ENCODE results near the gene CEP128. TPM values are rescaled to one million over a fixed set of nuclear protein-coding genes. Genes with fewer than 3 reads are reported as not detected.
A peak's percentile ranks its signal among the peaks of the same experiment; 100 is the strongest.

CEP128 gene
- total and polyA plus RNA-seq, 3 experiments from 2014 or later, result 5.4 to 17.1 (median 15.4) TPM

GRCh38 chr14:80491650-80492049, 449.9 kb downstream of the CEP128 start:
- DNase-seq, result no peak
- H3K4me1 ChIP-seq (ENCODE audit: insufficient read depth, low read length), result no peaks in the 10 kb centered on the region
- peak overlapping the region in 4 of 8 donors; percentile 4 to 77 (median 19) for H3K27ac Mint-ChIP-seq
- H3K9me3 Mint-ChIP-seq, result peaks cover 0 to 3% (median 0%) of the 10 kb centered on the region in 5 donors
- H3K27me3 ChIP-seq (ENCODE audit: insufficient read depth, low read length, poor library complexity, severe bottlenecking), result no peaks in the 10 kb centered on the region
- H3K36me3 Mint-ChIP-seq, result peaks cover 0 to 4% (median 3%) of the 10 kb centered on the region in 3 donors
- H3K36me3 ChIP-seq (ENCODE audit: insufficient read depth, low read length), result no peaks in the 10 kb centered on the region
- CTCF ChIA-PET, result no interaction called here
- no peaks in the 10 kb centered on the region for H3K9me3 ChIP-seq (ENCODE audit: low read length)
- no peak overlapping the region for H3K4me3 Mint-ChIP-seq
- H3K4me1 Mint-ChIP-seq, result peaks cover 12 to 16% (median 15%) of the 10 kb centered on the region in 3 donors
- no peak overlapping the region for H3K27ac ChIP-seq (ENCODE audit: low read depth, low read length)
- POLR2A ChIA-PET, result no interaction called here
- no peak overlapping the region for H3K4me3 ChIP-seq (ENCODE audit: low read length)
- no peaks in the 10 kb centered on the region for H3K27me3 Mint-ChIP-seq

GRCh38 chr14:80491131-80491530, 450.4 kb downstream of the CEP128 start:
- POLR2A ChIA-PET, result no interaction called here
- Mint-ChIP-seq H3K27me3 (no peaks in the 10 kb centered on the region), H3K36me3 (peaks cover 0 to 5% (median 3%) of the 10 kb centered on the region in 3 donors), H3K27ac (peak overlapping the region in 2 of 8 donors; percentile 31 to 77), H3K4me3 (no peak overlapping the region), H3K4me1 (peaks cover 12 to 16% (median 15%) of the 10 kb centered on the region in 3 donors), H3K9me3 (peaks cover 0 to 3% (median 0%) of the 10 kb centered on the region in 5 donors)
- Histone ChIP-seq H3K4me1 (ENCODE audit: insufficient read depth, low read length) (no peaks in the 10 kb centered on the region), H3K4me3 (ENCODE audit: low read length) (no peak overlapping the region), H3K36me3 (ENCODE audit: insufficient read depth, low read length) (no peaks in the 10 kb centered on the region), H3K27ac (ENCODE audit: low read depth, low read length) (no peak overlapping the region), H3K27me3 (ENCODE audit: insufficient read depth, low read length, poor library complexity, severe bottlenecking) (no peaks in the 10 kb centered on the region), H3K9me3 (ENCODE audit: low read length) (no peaks in the 10 kb centered on the region)
- CTCF ChIA-PET, result no interaction called here
- peak in 1 of 5 donors; percentile 4 for DNase-seq

DNA sequence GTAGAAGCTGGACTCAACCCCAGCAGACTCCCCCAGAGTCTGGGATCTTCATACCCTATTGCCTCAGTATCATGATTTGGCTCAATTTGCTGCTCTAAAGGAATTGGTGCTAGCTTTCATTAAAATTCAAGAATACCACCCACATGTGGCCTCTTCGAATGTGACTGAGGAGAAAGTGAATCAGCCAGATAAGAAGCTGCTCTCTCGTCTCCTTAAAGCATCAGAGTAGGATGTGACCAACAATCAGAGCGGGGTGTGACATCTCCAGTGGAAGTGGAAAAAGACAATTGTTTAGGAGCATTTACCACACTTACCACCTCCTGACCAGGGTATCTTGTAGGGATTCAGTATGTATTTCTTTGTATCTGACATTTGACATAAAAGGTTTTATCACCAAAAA, 452.0 kb downstream of the CEP128 start:
- Mint-ChIP-seq H3K27ac (no peak overlapping the region), H3K4me3 (no peak overlapping the region), H3K27me3 (no peaks in the 10 kb centered on the region), H3K36me3 (peaks cover 0 to 7% (median 3%) of the 10 kb centered on the region in 3 donors), H3K9me3 (peaks cover 0 to 3% (median 2%) of the 10 kb centered on the region in 5 donors), H3K4me1 (peaks cover 12 to 16% (median 15%) of the 10 kb centered on the region in 3 donors)
- ChIA-PET CTCF (no interaction called here), POLR2A (no interaction called here)
- Histone ChIP-seq H3K4me1 (ENCODE audit: insufficient read depth, low read length) (no peaks in the 10 kb centered on the region), H3K4me3 (ENCODE audit: low read length) (no peak overlapping the region), H3K9me3 (ENCODE audit: low read length) (no peaks in the 10 kb centered on the region), H3K27me3 (ENCODE audit: insufficient read depth, low read length, poor library complexity, severe bottlenecking) (no peaks in the 10 kb centered on the region), H3K36me3 (ENCODE audit: insufficient read depth, low read length) (no peaks in the 10 kb centered on the region), H3K27ac (ENCODE audit: low read depth, low read length) (no peak overlapping the region)
- no peak for DNase-seq

DNA sequence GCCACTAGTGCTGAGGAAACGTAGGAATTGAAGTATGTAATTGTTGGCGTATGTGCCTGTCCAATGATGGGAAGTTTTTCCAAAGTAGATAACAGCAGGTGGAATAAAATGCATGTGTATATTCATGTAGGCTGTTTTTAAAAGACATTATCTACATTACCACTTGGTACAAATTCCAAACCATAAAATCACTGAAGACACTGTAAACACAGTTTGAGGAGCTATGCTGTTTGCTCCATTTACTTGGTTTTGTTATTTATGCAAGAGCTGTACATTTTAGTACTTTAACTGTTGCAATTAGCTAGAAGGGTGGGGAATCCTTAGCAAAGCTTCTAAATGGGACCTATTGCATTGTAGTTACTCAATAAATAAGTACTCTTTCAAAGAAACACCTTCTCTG, 455.8 kb downstream of the CEP128 start:
- H3K9me3 ChIP-seq (ENCODE audit: low read length), result no peaks in the 10 kb centered on the region
- no peaks in the 10 kb centered on the region for H3K27me3 ChIP-seq (ENCODE audit: insufficient read depth, low read length, poor library complexity, severe bottlenecking)
- no peak overlapping the region for H3K4me3 ChIP-seq (ENCODE audit: low read length)
- Mint-ChIP-seq H3K36me3 (peaks cover 0 to 7% (median 3%) of the 10 kb centered on the region in 3 donors), H3K4me1 (no peaks in the 10 kb centered on the region), H3K27me3 (no peaks in the 10 kb centered on the region), H3K4me3 (no peak overlapping the region), H3K27ac (no peak overlapping the region), H3K9me3 (peaks cover 0 to 3% (median 2%) of the 10 kb centered on the region in 5 donors)
- no peaks in the 10 kb centered on the region for H3K4me1 ChIP-seq (ENCODE audit: insufficient read depth, low read length)
- ChIA-PET CTCF (no interaction called here), POLR2A (no interaction called here)
- DNase-seq, result no peak
- H3K36me3 ChIP-seq (ENCODE audit: insufficient read depth, low read length), result no peaks in the 10 kb centered on the region
- H3K27ac ChIP-seq (ENCODE audit: low read depth, low read length), result no peak overlapping the region

- Mint-ChIP-seq H3K27me3 (no peaks in the 10 kb centered on the region), H3K9me3 (peaks cover 0 to 3% (median 0%) of the 10 kb centered on the region in 5 donors), H3K4me3 (no peak overlapping the region), H3K4me1 (no peaks in the 10 kb centered on the region), H3K36me3 (peaks cover 0 to 14% (median 3%) of the 10 kb centered on the region in 3 donors), H3K27ac (no peak overlapping the region)
- Histone ChIP-seq H3K4me1 (ENCODE audit: insufficient read depth, low read length) (no peaks in the 10 kb centered on the region), H3K27me3 (ENCODE audit: insufficient read depth, low read length, poor library complexity, severe bottlenecking) (no peaks in the 10 kb centered on the region), H3K9me3 (ENCODE audit: low read length) (no peaks in the 10 kb centered on the region), H3K36me3 (ENCODE audit: insufficient read depth, low read length) (no peaks in the 10 kb centered on the region), H3K27ac (ENCODE audit: low read depth, low read length) (no peak overlapping the region), H3K4me3 (ENCODE audit: low read length) (no peak overlapping the region)
- DNase-seq, result no peak
- ChIA-PET POLR2A (no interaction called here), CTCF (no interaction called here)
Measured at GRCh38 chr14:80483331-80483730, 458.2 kb downstream of the CEP128 start.

DNA sequence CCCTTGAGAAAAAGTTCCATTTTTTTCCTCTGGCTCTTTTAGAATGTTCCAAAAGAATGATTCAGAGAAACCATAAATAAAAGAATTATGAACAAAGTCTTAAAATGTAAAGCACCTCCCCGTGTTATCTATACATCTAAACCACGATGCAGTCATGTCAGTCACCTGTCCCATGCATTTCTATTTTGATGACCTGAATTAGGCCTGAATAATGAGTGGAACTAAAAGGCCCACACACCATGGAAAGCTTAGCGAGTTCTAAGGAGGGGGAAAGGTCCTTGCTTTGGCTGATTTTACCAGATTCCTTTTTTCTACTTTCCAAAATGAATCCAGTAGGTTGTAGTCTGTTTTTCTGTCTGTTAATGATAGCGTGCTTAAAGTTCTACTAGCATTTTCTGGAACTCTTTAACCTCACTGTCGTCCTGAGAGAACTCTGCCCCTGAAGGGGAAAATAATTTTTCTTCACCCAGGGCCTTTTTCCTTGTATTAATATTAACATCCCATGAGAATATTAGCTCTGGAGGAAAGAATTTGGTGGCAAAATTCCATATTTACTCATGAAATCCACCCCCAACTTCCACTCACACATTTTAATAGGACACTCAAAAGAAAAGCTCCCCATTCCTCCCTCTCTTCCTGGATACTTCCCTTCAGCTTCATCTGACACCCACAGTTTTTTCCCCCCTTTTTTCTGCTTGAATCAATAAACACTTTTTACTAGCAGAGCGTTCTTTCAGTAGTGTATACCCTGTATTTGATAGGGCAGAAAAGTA, 464.0 kb downstream of the CEP128 start:
- Mint-ChIP-seq H3K9me3 (peaks cover 0 to 8% (median 7%) of the 10 kb centered on the region in 5 donors), H3K27ac (no peak overlapping the region), H3K4me1 (no peaks in the 10 kb centered on the region), H3K36me3 (peaks cover 2 to 18% (median 6%) of the 10 kb centered on the region in 3 donors), H3K27me3 (no peaks in the 10 kb centered on the region), H3K4me3 (no peak overlapping the region)
- Histone ChIP-seq H3K9me3 (ENCODE audit: low read length) (no peaks in the 10 kb centered on the region), H3K4me3 (ENCODE audit: low read length) (no peak overlapping the region), H3K36me3 (ENCODE audit: insufficient read depth, low read length) (no peaks in the 10 kb centered on the region), H3K27ac (ENCODE audit: low read depth, low read length) (no peak overlapping the region), H3K27me3 (ENCODE audit: insufficient read depth, low read length, poor library complexity, severe bottlenecking) (no peaks in the 10 kb centered on the region), H3K4me1 (ENCODE audit: insufficient read depth, low read length) (no peaks in the 10 kb centered on the region)
- POLR2A ChIA-PET, result no interaction called here
- no peak for DNase-seq
- CTCF ChIA-PET, result no interaction called here

DNA sequence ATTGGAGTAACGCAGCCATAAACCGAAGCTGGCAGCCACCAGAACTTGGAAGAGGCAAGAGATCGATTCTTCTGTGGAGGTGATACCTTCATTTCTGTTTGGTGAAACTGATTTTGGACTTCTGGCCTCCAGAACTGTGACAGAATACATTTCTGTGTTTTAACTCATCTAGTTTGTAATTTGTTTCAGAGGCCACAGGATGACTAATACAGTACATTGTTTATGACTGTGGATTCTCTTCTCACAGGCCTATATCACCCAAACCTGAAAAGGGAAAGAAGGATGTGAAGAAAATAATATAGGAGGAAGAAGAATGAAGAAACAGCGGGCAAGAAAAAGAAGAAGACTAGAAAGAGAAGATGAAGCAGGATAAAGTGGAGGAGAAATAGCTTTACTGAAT, 466.5 kb downstream of the CEP128 start:
- no peaks in the 10 kb centered on the region for H3K27me3 Mint-ChIP-seq
- Histone ChIP-seq H3K9me3 (ENCODE audit: low read length) (no peaks in the 10 kb centered on the region), H3K27me3 (ENCODE audit: insufficient read depth, low read length, poor library complexity, severe bottlenecking) (no peaks in the 10 kb centered on the region), H3K4me1 (ENCODE audit: insufficient read depth, low read length) (no peaks in the 10 kb centered on the region), H3K36me3 (ENCODE audit: insufficient read depth, low read length) (no peaks in the 10 kb centered on the region), H3K27ac (ENCODE audit: low read depth, low read length) (no peak overlapping the region), H3K4me3 (ENCODE audit: low read length) (no peak overlapping the region)
- peaks cover 2 to 21% (median 6%) of the 10 kb centered on the region in 3 donors for H3K36me3 Mint-ChIP-seq
- peaks cover 8 to 16% (median 15%) of the 10 kb centered on the region in 5 donors for H3K9me3 Mint-ChIP-seq
- H3K27ac Mint-ChIP-seq, result no peak overlapping the region
- no peak overlapping the region for H3K4me3 Mint-ChIP-seq
- ChIA-PET POLR2A (no interaction called here), CTCF (no interaction called here)
- DNase-seq, result no peak
- no peaks in the 10 kb centered on the region for H3K4me1 Mint-ChIP-seq

DNA sequence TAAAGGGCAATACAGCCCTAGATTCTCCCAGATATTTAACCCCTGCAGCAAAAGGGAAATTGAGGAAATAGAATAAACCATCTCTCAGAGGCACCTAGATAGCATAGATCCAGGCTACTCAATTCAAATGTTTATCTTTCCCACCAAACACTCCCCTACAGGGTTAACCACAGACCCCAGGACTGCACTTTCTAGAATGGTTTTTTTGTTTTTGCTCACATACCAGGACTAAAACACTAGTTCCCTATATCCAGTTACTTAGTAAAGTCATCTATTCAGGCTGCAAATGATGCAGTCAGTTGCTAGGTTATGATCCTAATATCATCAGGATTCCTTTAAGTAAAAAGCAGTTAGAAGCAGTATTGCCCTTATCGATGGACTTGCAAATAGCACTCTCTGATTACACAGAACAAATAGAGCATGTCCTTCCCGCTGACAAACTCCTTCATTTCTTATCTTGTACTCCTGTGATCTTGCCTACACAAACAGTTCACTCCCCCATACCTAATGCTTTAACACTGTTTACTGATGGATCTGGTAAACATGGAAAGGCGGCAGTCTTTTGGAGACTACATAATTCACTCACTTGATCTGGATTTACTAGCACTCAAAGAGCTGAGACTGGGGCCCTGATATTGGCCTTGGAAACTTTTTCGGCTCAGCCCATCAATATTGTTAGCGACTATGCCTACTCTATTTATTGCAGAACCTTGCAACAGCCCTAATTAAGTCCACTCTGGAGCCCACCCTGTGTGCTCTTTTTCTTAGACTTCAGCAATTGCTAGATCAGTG, 473.0 kb downstream of the CEP128 start:
- no peak for DNase-seq
- Histone ChIP-seq H3K27ac (ENCODE audit: low read depth, low read length) (no peak overlapping the region), H3K4me1 (ENCODE audit: insufficient read depth, low read length) (no peaks in the 10 kb centered on the region), H3K9me3 (ENCODE audit: low read length) (no peaks in the 10 kb centered on the region), H3K36me3 (ENCODE audit: insufficient read depth, low read length) (no peaks in the 10 kb centered on the region), H3K27me3 (ENCODE audit: insufficient read depth, low read length, poor library complexity, severe bottlenecking) (no peaks in the 10 kb centered on the region), H3K4me3 (ENCODE audit: low read length) (no peak overlapping the region)
- Mint-ChIP-seq H3K27ac (no peak overlapping the region), H3K4me3 (no peak overlapping the region), H3K27me3 (no peaks in the 10 kb centered on the region), H3K4me1 (no peaks in the 10 kb centered on the region), H3K9me3 (peaks cover 4 to 12% (median 10%) of the 10 kb centered on the region in 5 donors), H3K36me3 (peaks cover 0 to 3% (median 0%) of the 10 kb centered on the region in 3 donors)
- ChIA-PET CTCF (no interaction called here), POLR2A (no interaction called here)

Data from CD8-positive, alpha-beta memory T cell (primary cell).